ENCODE measurements around the gene FAAP100.

- TF ChIP-seq CTCF (IDR thresholded peaks at IDR 0.05): no peak
- TF ChIP-seq POLR2A (IDR thresholded peaks at IDR 0.05): no peak
These were observed 49.5 kb upstream of the FAAP100 start for GRCh38 chr17:81601525-81602120.
